H1 (cell line): Measurements from ENCODE around the gene PACSIN2. TPM values are rescaled to one million over a fixed set of nuclear protein-coding genes. Genes with fewer than 3 reads are reported as not detected.

ENCODE experiments used
- CTCF ChIA-PET: fragments of 300-600 bp; sonication (Branson Sonifier 250); formaldehyde crosslinking; loops from one replicate; lab custom pipeline; 2021; ENCODE audit not compliant: partially characterized antibody; lab: Charles Lee
- POLR2A ChIA-PET: fragments of 300-600 bp; sonication (Branson Sonifier 250); formaldehyde crosslinking; loops from one replicate; lab custom pipeline; 2021; ENCODE audit warnings: inconsistent platforms; ENCODE audit not compliant: partially characterized antibody; lab: Charles Lee
- DNase-seq, 2 experiments: peaks; one replicate each; pipeline versions ENCODE4 v3.0.0 to v3.0.0-alpha.2; 2010 to 2022; ENCODE audit warnings: low spot score in 2 of 2, low read depth in 1 of 2, mixed read lengths in 1 of 2
- FAIRE-seq: peaks from 2 replicates; lab custom pipeline; 2011; peaks lifted over from hg19 to GRCh38; lab: Jason Lieb, UNC
- H2AFZ ChIP-seq: 2 replicates; pipeline ENCODE4 v1.8.1; 2012; ENCODE audit warnings: low read length, inconsistent platforms
- H2AK5ac ChIP-seq: 2 replicates; pipeline ENCODE4 v1.6.1; 2013; ENCODE audit warnings: low read depth, low read length
- H2BK120ac ChIP-seq: replicated peaks from 2 replicates; pipeline ENCODE3; 2013; ENCODE audit warnings: low read depth, low read length, inconsistent platforms
- H2BK12ac ChIP-seq: 2 replicates; pipeline ENCODE4 v1.6.1; 2013; ENCODE audit warnings: low read depth, low read length
- H2BK15ac ChIP-seq: 2 replicates; pipeline ENCODE4 v1.6.1; 2013; ENCODE audit warnings: low read length
- H2BK20ac ChIP-seq: 2 replicates; pipeline ENCODE4 v1.6.1; 2013; ENCODE audit warnings: low read length
- H2BK5ac ChIP-seq: 2 replicates; pipeline ENCODE4 v1.6.1; 2013; ENCODE audit warnings: low read depth, low read length
- H3K14ac ChIP-seq: 2 replicates; pipeline ENCODE4 v1.6.1; 2013; ENCODE audit warnings: inconsistent platforms; ENCODE audit not compliant: insufficient read length
- H3K18ac ChIP-seq: 2 replicates; pipeline ENCODE4 v1.6.1; 2013; ENCODE audit warnings: low read length; ENCODE audit errors: extremely low read depth
- H3K23ac ChIP-seq: 2 replicates; pipeline ENCODE4 v1.6.1; 2013; ENCODE audit warnings: inconsistent platforms; ENCODE audit not compliant: insufficient read length
- H3K23me2 ChIP-seq: 2 replicates; pipeline ENCODE4 v1.6.1; 2013; ENCODE audit warnings: low read depth, low read length
- H3K27ac ChIP-seq: 2 replicates; pipeline ENCODE4 v1.6.1; 2011; ENCODE audit warnings: low read depth, low read length, inconsistent platforms
- H3K27me3 ChIP-seq, 4 experiments: replicated peaks in 1 of 4; 1 replicate in 1 of 4; 2 replicates in 3 of 4; pipeline versions ENCODE4 v1.6.1 to v1.8.1; 2011 to 2013; ENCODE audit warnings: low read length in 3 of 4, mild to moderate bottlenecking in 3 of 4, inconsistent platforms in 2 of 4, mixed read lengths in 2 of 4, moderate library complexity in 1 of 4; ENCODE audit not compliant: control insufficient read depth in 3 of 4, insufficient read depth in 3 of 4; ENCODE audit errors: extremely low read depth in 1 of 4
- H3K36me3 ChIP-seq, 4 experiments: 2 replicates each; pipeline versions ENCODE4 v1.6.1 to v1.8.1; 2011 to 2013; ENCODE audit warnings: mild to moderate bottlenecking in 4 of 4, low read length in 3 of 4, moderate library complexity in 2 of 4, control low read depth in 1 of 4, inconsistent platforms in 1 of 4; ENCODE audit not compliant: insufficient read depth in 4 of 4, control insufficient read depth in 2 of 4
- H3K4ac ChIP-seq: replicated peaks from 2 replicates; pipeline ENCODE3; 2013; ENCODE audit warnings: low read length, low read depth, mixed read lengths, inconsistent platforms; ENCODE audit not compliant: insufficient read length
- H3K4me1 ChIP-seq, 4 experiments: replicated peaks in 1 of 4; 1 replicate in 1 of 4; 2 replicates in 3 of 4; pipeline versions ENCODE4 v1.6.1 to v1.8.1; 2011 to 2013; ENCODE audit warnings: low read length in 3 of 4, inconsistent platforms in 2 of 4, mixed read lengths in 1 of 4; ENCODE audit not compliant: insufficient read depth in 4 of 4, control insufficient read depth in 3 of 4
- H3K4me2 ChIP-seq, 2 experiments: 2 replicates each; pipeline versions ENCODE4 v1.6.1 to v1.8.1; 2011 to 2013; ENCODE audit warnings: low read depth in 2 of 2, low read length in 2 of 2, control low read depth in 1 of 2, inconsistent platforms in 1 of 2, mild to moderate bottlenecking in 1 of 2; ENCODE audit not compliant: insufficient read depth in 1 of 2
- H3K4me3 ChIP-seq, 4 experiments: fragments of 200-600, 300-600 bp in 1 of 4; sonication (generic), shearing (Covaris generic), sonication (Bioruptor Twin) in 1 of 4; 2 replicates each; pipeline versions ENCODE4 v1.5.1 to v1.8.1; 2011 to 2016; ENCODE audit warnings: low read length in 4 of 4, low read depth in 3 of 4, control low read depth in 2 of 4, inconsistent platforms in 2 of 4, mild to moderate bottlenecking in 2 of 4, mixed read lengths in 1 of 4, moderate library complexity in 1 of 4; ENCODE audit not compliant: insufficient read depth in 2 of 4; ENCODE audit errors: extremely low read depth in 1 of 4
- H3K56ac ChIP-seq: replicated peaks from 2 replicates; pipeline ENCODE3; 2013; ENCODE audit warnings: low read depth, mild to moderate bottlenecking, mixed read lengths, low read length, inconsistent platforms; ENCODE audit not compliant: insufficient read length
- H3K79me1 ChIP-seq: 2 replicates; pipeline ENCODE4 v1.6.1; 2013; ENCODE audit warnings: low read depth, low read length, control low read depth
- H3K79me2 ChIP-seq, 2 experiments: 2 replicates each; pipeline versions ENCODE4 v1.6.1 to v1.8.1; 2012 to 2013; ENCODE audit warnings: low read length in 2 of 2, mild to moderate bottlenecking in 2 of 2, inconsistent platforms in 1 of 2; ENCODE audit not compliant: insufficient read depth in 2 of 2, control insufficient read depth in 1 of 2
- H3K9ac ChIP-seq, 4 experiments: replicated peaks in 1 of 4; 1 replicate in 1 of 4; 2 replicates in 3 of 4; pipeline versions ENCODE4 v1.6.1 to v1.8.1; 2011 to 2013; ENCODE audit warnings: low read depth in 3 of 4, low read length in 3 of 4, control low read depth in 2 of 4, mild to moderate bottlenecking in 2 of 4, moderate library complexity in 2 of 4, inconsistent platforms in 1 of 4; ENCODE audit errors: extremely low read depth in 1 of 4
- H3K9me3 ChIP-seq, 2 experiments: 2 replicates each; pipeline versions ENCODE4 v1.6.1 to v1.8.1; 2012 to 2013; ENCODE audit warnings: mild to moderate bottlenecking in 2 of 2, moderate library complexity in 2 of 2, control low read depth in 1 of 2, inconsistent platforms in 1 of 2, low read depth in 1 of 2, low read length in 1 of 2, mixed read lengths in 1 of 2; ENCODE audit not compliant: insufficient read depth in 2 of 2
- H4K20me1 ChIP-seq, 2 experiments: replicated peaks in 1 of 2; 2 replicates each; pipeline versions ENCODE3 to v1.8.1; 2011 to 2013; ENCODE audit warnings: inconsistent platforms in 2 of 2, low read length in 2 of 2, mild to moderate bottlenecking in 1 of 2; ENCODE audit not compliant: insufficient read depth in 2 of 2, control insufficient read depth in 1 of 2
- H4K5ac ChIP-seq: 2 replicates; pipeline ENCODE4 v1.6.1; 2013; ENCODE audit warnings: low read length, low read depth, mixed read lengths, inconsistent platforms; ENCODE audit not compliant: insufficient read length
- H4K8ac ChIP-seq: 2 replicates; pipeline ENCODE4 v1.8.0; 2013; ENCODE audit warnings: mild to moderate bottlenecking, moderate library complexity, low read length, inconsistent platforms; ENCODE audit not compliant: insufficient read depth; ENCODE audit errors: extremely low read depth
- H4K91ac ChIP-seq: replicated peaks from 2 replicates; pipeline ENCODE3; 2013; ENCODE audit warnings: low read length, mixed read lengths, inconsistent platforms; ENCODE audit not compliant: insufficient read length
- CTBP2 ChIP-seq: IDR thresholded peaks from 2 replicates; pipeline ENCODE4 v1.7.0; 2011; ENCODE audit warnings: borderline replicate concordance, mild to moderate bottlenecking, moderate library complexity, mixed read lengths, low read length; ENCODE audit not compliant: insufficient read depth, insufficient read length
- EP300 ChIP-seq, 2 experiments: IDR thresholded peaks; 1 replicate in 1 of 2; 2 replicates in 1 of 2; pipeline ENCODE4 v1.6.1; 2011 to 2012; ENCODE audit warnings: low read depth in 2 of 2, low read length in 2 of 2, mild to moderate bottlenecking in 2 of 2, borderline replicate concordance in 1 of 2, inconsistent platforms in 1 of 2, moderate library complexity in 1 of 2
- JUN ChIP-seq: IDR thresholded peaks from 2 replicates; pipeline ENCODE4 v1.6.1; 2011; ENCODE audit warnings: low read depth, mild to moderate bottlenecking, improper control_type of control experiment, low read length
- KDM1A ChIP-seq: fragments of 200-600, 300-600 bp; sonication (generic); IDR thresholded peaks from 2 replicates; pipeline ENCODE4 v1.7.1; 2016; ENCODE audit warnings: mild to moderate bottlenecking, low read length, borderline replicate concordance
- PHF8 ChIP-seq: fragments of 200-600 bp; sonication (generic); conservative IDR thresholded peaks from 2 replicates; pipeline ENCODE4 v1.7.1; 2012; ENCODE audit warnings: low read depth, mild to moderate bottlenecking, inconsistent platforms, low read length, moderate library complexity
- RAD21 ChIP-seq, 2 experiments: IDR thresholded peaks in 1 of 2; conservative IDR thresholded peaks in 1 of 2; 2 replicates each; pipeline ENCODE4 v1.6.1; 2011; ENCODE audit warnings: low read depth in 2 of 2, low read length in 2 of 2, improper control_type of control experiment in 1 of 2, inconsistent platforms in 1 of 2, mild to moderate bottlenecking in 1 of 2, moderate library complexity in 1 of 2
- TCF12 ChIP-seq: IDR thresholded peaks from 2 replicates; pipeline ENCODE4 v1.6.1; 2011; ENCODE audit warnings: low read depth, mild to moderate bottlenecking, low read length
- WGBS, 2 experiments: shearing (Covaris generic) in 1 of 2; methylation state at CpG; one replicate each; pipeline versions ENCODE4 v1.1.6 to v1.1.7; 2013 to 2015; ENCODE audit warnings: low lambda C conversion rate in 2 of 2, mixed read lengths in 2 of 2, inconsistent platforms in 1 of 2, low coverage in 1 of 2, missing lambda C conversion rate in 1 of 2; ENCODE audit not compliant: insufficient replicate concordance in 2 of 2, insufficient coverage in 1 of 2, insufficient read length in 1 of 2; ENCODE audit errors: extremely low coverage in 1 of 2, missing lambda C conversion rate in 1 of 2; 5-methylcytosine and 5-hydroxymethylcytosine counted together
- polyA plus RNA-seq, 7 experiments: library from polyadenylated mRNA; depleted of rRNA in 3 of 7; stranded (reverse) in 5 of 7; unstranded in 2 of 7; fragments of >200 nt in 5 of 7; fragments of 200-250 nt in 2 of 7; gene quantifications; 1 replicate in 5 of 7; 2 replicates in 1 of 7; 4 replicates in 1 of 7; pipeline versions ENCODE4 v1.2.1 to v1.2.3, GENCODE V29; 2011 to 2013; ENCODE audit warnings: missing spikeins in 2 of 7, mixed read lengths in 2 of 7
- total RNA-seq: library from RNA; stranded (reverse); fragmentation: NEBNext Ultra II Directional; extraction: Animal tissue kit (Norgen Biotek cat#: 25700); gene quantifications from 2 replicates; pipeline ENCODE4 v1.2.1, GENCODE V29; 2021

The PACSIN2 gene
- total and polyA plus RNA-seq, 2 of the 8 experiments (the other 6 are each of a cell fraction or from before 2014, with no cell fraction given) = 44.8 to 64.2 TPM

- H2BK5ac ChIP-seq = no peak overlapping the region
- peaks cover 13% of the 10 kb centered on the region for H3K79me1 ChIP-seq
- H4K91ac ChIP-seq = no peak overlapping the region
- 96% methylated on average over 4 of the region's 4 CpGs; no CpG with 5 or more reads in 1 of the 2 experiments for WGBS, 2 experiments
- TF ChIP-seq PHF8 (no peak), KDM1A (peak; percentile 39; the same call in 1 of the 2 replicates), RAD21 (IDR thresholded peaks at IDR 0.05 in 1 of 2, conservative IDR thresholded peaks at IDR 0.05 in 1 of 2; ENCODE audit: low read depth in 2 of 2, low read length in 2 of 2) (no peak), JUN (no peak), CTBP2 (no peak), EP300 (IDR thresholded peaks at IDR 0.05; ENCODE audit: borderline replicate concordance in 1 of 2, low read depth in 2 of 2, low read length in 2 of 2) (no peak), TCF12 (no peak)
- TF ChIP-seq, all 59 proteins: peak for 1
- Histone ChIP-seq H3K4me1 (peaks cover 0 to 3% (median 0%) of the 10 kb centered on the region in 4 experiments; a peak in 2 of 7 replicates), H2AFZ (no peak overlapping the region), H3K79me2 (peaks cover 4 to 76% of the 10 kb centered on the region in 2 experiments; a peak in 3 of 4 replicates), H2BK15ac (no peak overlapping the region), H4K8ac (no peak overlapping the region), H3K4ac (no peak overlapping the region), H3K23me2 (no peaks in the 10 kb centered on the region), H3K56ac (no peak overlapping the region), H3K9ac (no peak overlapping the region), H3K18ac (no peak overlapping the region), H2BK12ac (no peak overlapping the region), H4K20me1 (peaks cover 5 to 15% of the 10 kb centered on the region in 2 experiments), H3K27me3 (no peaks in the 10 kb centered on the region), H2AK5ac (no peak overlapping the region), H3K4me3 (no peak overlapping the region), H3K27ac (no peak overlapping the region), H3K4me2 (no peak overlapping the region), H2BK20ac (no peak overlapping the region), H3K9me3 (no peaks in the 10 kb centered on the region), H3K36me3 (no peaks in the 10 kb centered on the region), H3K14ac (no peak overlapping the region), H2BK120ac (no peak overlapping the region), H4K5ac (no peak overlapping the region), H3K23ac (no peak overlapping the region)
- POLR2A ChIA-PET = no interaction called here
- DNase-seq = no peak
- FAIRE-seq = no peak
- CTCF ChIA-PET = interaction anchor here (0.7 to 1.2 kb wide), 2 partner anchors 16 to 64 kb away, joined by 3 to 4 read pairs; no protein-coding TSS in a partner anchor
Observed at GRCh38 chr22:42932197-42932519, 82.8 kb downstream of the PACSIN2 start.
